AG20443 (cell line): Measurements from ENCODE around the gene GRIFIN.
"Not testable (repeated sequence)": the region's sequence is repeated elsewhere in the genome, so short reads cannot be mapped to it uniquely, and the experiment has no call there.

Experiments used
- DNase-seq: peaks from one replicate; pipeline ENCODE4 v3.0.0; 2012; ENCODE audit warnings: low spot score, mixed read lengths

The GRIFIN gene

DNA sequence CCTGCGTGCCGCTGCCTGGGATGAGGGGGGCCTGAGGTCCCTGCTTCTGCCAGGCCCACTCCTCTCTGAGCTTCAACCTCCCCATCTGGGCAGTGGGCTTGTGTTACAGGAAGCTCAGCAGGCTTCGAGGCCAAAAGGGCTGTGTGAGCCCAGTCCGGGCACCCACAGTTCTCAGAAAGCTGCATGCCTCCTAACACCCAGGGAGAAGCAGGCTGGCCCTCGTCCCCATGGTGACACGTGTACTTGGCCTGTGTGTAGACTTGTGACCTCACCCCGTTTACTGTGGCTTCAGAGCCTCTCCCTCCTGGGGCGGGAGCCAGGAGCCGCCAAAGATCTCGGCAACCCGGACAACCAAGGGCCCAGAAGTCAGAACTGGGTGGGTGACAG lies 2.2 kb upstream of the GRIFIN start:
- DNase-seq, result peak; percentile 93

DNA sequence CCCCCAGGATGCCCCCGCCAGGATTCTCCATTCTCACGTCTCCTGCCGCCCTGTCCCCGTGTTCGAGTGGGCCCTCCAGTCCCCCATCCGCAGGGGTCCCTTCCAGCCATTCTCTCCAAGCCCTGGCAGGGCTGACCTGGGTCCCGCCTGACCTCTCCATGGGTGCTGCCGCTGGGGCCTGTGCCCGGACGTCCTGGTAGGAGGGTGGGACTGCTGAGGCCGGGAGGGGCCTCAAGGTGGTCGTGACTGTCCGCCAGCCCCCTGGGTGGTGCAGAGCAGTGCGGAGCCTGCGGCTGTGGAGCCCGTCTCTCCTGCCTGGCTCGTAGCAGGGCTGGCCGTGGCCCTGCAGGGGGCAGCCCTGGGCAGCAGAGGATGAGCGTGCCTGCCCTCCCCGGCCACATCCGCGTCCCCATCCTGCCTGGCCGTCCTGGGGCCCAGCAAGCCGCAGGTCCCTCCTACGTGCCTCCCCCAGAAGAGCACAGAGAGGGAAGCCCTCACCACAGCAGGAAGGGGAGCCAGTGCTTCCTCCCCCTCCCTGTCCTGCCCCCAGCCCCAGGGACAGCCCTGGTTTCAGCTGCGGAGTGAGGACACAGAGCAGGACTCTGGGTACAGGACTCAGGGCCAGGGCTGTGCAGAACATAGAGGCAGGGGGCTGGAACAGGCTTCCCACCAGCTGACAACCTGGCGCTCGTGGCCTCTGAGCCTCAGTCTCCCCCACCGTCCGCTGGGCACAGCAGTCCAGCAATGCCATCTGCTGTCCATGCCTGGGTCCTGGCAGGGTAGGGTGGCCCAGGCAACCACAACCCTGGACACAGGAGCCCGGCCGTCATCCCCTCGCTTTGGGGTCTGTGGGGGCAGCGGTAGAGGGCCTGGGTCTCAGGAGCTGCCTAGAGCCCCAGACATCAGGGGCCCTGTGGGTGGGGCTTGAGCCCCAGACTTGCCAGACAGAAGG lies 1.5 kb upstream of the GRIFIN start:
- peak; percentile 96 for DNase-seq

DNA sequence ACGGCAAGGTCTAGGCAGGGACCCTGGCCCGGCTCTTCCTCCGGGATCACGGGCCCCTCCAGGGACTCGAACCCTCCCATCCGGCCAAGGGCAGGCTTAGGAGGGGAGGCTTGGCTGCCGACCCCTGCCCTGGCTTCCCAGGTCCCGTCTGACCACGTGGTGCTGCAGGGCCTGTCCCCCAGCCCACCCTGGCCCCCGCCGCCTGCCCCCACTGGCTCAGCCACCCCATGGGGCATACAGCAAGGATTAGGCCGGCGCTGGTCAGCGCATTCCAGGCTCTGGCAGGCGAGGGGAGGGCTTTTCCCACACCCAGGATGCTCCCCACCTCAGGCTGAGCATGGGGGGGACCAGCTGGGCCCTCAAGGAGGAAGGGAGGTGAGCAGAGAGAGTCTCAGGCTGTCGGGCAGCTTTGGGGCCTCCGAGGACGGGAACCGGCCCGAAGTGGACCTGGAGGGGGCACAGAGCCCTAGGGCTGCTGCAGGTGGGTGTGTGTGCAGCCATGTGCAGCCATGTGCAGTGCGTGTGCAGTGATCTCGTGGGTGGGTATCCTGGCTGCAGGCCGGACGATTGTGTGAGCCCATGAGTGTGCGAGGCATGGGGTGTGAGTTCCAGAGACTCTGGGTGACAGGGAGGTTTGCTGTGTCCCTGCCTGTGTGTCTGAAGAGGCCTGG lies 713 bp upstream of the GRIFIN start:
- DNase-seq, result no peak

DNA sequence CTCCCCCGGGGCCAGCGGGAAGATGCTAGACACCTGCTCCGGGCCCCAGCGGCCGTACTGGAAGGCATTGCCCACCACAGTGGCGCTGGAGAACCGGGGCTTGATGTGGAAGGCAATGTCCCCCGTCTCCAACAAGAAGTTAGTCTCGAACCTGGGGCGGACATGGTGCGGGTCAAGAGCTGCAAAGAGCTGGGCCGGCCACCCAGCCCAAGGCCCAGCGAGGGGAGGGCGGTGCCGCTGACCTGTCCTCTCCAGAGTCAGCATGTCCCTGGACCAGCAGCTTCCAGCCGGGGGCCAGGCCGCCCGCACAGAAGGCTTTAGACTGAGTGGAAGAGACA lies 551 bp downstream of the GRIFIN start:
- no peak for DNase-seq

- DNase-seq, result no peak
These were observed 1.2 kb downstream of the GRIFIN start for GRCh38 chr7:2474813-2475677.

DNA sequence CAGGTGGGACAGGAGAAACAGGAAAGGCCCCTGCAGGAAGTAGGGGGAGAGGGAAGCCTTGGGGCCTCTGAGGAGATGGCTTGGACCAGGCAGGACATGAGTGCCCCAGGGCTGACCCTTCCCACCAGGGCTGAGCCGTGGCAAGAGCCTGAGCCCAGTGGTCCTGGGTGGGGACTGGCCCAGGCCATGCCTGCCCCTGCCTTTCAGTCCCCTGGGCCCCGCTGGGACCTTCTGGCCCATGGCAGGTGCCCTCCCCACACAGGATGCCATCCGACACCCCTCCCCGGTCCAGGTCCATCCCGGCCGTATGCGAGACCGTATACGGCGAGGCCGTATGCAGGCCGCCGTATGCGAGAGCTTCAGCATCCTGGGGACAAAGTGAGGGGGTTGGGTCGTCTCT lies 2.0 kb downstream of the GRIFIN start:
- DNase-seq, result no peak

DNA sequence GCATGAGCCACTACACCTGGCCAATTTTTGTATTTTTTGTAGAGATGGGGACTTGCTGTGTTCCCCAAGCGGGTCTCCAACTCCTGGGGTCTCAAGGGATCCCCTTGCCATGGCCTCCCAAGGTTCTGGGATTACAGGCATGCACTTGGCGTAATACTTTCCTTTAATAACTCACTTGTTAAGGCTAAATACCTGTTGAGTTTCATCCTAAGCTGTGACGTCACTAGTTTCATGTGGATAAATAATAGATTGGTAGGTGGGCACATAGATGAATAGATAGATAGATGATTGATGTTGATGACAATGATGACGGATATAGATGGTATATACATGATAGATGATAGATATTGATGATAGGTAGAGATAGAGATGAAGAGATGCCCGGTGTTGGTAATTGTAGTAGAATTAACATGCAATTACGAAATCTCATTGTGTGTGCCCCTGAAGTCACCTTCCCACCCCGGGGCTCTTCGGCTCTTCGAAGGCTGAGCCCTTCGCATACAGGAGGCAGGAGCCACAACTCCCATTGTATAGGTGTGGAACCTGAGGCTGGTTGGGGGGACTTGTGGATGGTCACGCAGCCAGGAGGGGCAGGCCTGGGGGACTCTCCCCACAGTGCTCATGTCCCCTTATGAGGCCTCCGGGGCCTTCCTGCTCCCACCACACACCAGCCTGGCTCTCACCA lies 2.6 kb downstream of the GRIFIN start:
- no peak for DNase-seq

GRCh38 chr7:2472739-2473138 lies 3.5 kb downstream of the GRIFIN start:
- DNase-seq, result no peak

GRCh38 chr7:2471396-2471795 lies 4.8 kb downstream of the GRIFIN start:
- no peak for DNase-seq

- DNase-seq, result peak; percentile 54
These were observed 5.2 kb downstream of the GRIFIN start for GRCh38 chr7:2471022-2471329.

GRCh38 chr7:2470204-2471021 lies 5.8 kb downstream of the GRIFIN start:
- DNase-seq, result peak; percentile 22

DNA sequence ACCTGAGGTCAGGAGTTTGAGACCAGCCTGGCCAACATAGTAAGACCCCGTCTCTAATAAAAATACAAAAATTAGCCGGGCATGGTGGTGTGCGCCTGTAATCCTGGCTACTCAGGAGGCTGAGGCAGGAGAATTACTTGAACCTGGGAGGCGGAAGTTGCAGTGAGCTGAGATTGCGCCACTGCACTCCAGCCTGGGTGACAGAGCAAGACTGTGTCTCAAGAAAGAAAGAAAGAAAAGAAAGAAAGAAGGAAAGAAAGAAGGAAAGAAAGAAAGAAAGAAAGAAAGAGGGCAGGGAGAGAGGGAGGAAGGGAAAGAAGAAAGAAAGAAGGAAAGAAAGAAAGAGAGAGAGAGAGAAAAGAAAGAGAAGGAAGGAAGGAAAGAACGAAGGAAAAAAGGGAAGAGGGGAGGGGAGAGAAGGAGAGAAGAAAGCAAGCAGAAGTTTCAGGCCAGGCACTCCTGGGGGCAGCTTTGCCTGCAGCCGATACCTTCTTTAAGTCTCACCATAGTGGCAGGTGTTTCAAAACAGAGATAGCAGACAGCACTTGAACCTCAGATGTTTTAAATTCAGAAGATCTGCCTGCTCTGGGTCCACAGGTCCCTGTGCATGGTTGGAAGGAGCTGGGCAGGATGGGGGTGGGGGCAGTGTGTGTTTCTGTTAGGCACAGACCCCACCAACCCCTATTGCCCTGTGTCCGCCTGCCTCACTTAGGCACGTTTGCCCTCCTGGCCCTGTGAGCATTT lies 6.6 kb downstream of the GRIFIN start:
- not testable (repeated sequence) for DNase-seq

DNA sequence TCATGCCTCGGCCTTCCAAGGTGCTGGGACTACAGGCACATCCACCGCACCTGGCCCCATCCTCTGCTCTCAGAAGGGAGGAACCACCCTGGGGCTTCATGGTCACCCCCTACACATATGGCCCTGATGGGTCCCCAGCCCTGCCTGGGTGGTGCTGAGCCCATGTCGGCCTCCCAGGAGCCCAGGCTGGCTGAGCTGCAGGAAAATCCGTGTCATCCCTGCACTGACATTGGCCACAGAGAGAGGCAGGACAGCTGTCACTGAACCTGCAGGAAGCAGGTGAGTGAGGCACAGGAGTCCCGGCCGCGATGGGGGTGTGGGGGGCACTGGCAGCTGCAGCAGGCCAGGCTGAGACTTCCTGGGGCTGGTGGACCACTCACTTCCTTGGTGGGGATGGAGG lies 8.0 kb downstream of the GRIFIN start:
- DNase-seq, result no peak

GRCh38 chr7:2466675-2467074 lies 9.5 kb downstream of the GRIFIN start:
- no peak for DNase-seq

DNA sequence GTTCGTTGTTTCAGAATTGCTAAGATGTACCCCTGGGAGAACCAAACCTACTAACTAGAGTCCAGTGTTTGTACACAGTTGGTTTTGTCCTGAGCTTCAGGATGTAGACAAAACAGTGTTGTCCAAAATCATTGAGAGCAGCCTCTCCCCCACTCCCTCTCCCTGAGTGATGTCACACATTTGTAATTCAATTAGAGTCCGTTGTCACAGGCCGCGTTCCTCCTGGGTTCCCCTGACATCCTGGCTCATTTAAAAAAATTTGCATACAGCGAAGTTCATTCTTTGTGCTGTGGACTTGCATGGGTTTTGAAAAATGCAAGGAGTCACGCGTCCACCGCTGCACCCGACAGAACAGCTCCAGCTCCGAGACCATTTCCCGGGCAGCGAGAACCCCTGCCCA lies 10.3 kb downstream of the GRIFIN start:
- DNase-seq, result no peak

DNA sequence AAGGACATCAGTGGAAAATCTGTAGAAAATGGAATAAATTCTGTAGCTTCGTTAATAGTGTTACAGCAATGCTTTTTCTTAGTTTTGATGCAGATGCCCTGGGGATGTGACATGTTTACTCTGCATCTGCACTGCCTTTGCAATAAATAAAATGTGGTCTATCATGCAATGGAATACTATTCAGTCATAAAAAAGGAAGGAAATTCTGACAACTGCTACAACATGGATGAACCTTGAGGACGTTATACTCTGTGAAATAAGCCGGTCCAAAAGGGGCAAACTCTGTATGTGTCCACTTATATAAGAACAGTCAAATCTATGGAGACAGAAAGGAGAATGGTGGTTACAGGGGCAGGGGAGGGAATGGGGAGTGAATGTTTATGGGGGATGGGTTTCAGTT lies 13.5 kb downstream of the GRIFIN start:
- DNase-seq, result no peak

- no peak for DNase-seq
These were observed 14.8 kb downstream of the GRIFIN start for GRCh38 chr7:2461268-2462026.

GRCh38 chr7:2460641-2461040 lies 15.6 kb downstream of the GRIFIN start:
- no peak for DNase-seq

GRCh38 chr7:2460188-2460587 lies 16.0 kb downstream of the GRIFIN start:
- no peak for DNase-seq

DNA sequence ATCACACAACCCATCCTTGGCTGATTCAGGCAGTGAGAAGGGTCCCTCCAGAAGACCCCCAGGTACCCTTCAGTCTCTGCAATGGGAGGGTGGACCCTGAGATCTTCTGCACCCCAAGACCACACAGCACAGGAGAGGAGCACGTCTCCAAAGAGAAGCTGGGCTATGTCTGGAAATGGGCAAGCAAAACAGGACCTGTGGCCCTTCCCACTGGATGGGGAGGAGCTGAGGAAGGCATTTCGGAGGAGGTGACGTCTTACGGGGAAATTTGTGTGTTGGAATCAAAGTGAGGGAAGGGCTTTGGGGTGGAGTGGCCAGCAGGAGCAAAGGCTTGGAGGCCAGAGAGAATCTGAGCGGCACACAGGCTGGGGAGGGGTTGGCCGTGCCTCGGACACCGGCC lies 16.5 kb downstream of the GRIFIN start:
- no peak for DNase-seq
